GM21786 (cell line): ENCODE data around the gene ZSCAN9.
A peak's percentile ranks its signal among the peaks of the same experiment; 100 is the strongest.

ENCODE experiments used
- ATAC-seq: cut with Tn5 transposase; IDR thresholded peaks from one replicate; pipeline ENCODE4 v1.9.1; 2021; ENCODE audit not compliant: unreplicated experiment

Gene ZSCAN9

DNA sequence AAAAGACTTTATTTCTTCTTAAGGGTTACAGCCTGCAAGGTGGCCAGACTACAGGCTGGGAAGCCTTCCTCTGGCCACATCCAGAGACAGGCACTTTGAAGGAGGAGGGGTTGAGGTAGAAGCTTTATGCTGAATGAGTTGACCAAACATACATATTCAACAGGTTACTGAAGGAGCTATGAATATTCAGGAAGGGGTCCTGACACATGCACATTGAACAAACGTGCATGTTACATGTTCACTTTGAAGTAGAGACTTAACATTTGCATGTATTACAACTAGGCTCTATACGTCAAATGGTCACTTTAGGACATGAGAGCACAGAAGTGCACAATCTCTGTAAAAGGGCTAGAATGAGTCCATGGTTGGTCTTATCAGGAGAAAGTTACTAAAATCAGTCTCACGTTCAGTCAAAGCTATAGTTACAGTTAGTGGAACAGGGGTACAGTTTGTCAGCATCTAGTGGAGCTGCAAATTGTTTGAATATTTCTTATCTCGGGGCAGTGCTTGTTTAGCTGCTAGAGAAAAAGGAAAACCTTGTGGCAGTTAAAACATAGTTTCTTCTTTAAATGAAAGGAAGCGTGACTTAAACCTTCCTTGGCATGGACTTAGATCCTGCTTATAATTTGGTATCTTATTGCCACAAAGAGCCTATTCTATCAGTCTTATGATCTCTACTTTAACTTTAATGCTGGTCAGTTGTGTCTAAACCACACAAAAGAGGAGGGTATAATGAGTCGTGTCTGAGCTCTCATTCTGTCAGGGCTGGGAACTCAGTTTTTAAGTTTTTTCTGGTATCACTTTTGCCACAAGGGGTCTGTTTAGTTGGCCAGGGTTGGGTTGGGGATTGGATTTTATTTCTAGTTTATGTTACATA lies 4.6 kb upstream of the ZSCAN9 start:
- no peak for ATAC-seq

GRCh38 chr6:28224131-28225055 lies 682 bp upstream of the ZSCAN9 start:
- no peak for ATAC-seq

- no peak for ATAC-seq
Measured at GRCh38 chr6:28226460-28226859, 1.4 kb downstream of the ZSCAN9 start.

- ATAC-seq, result no peak
Measured at GRCh38 chr6:28232785-28233184, 7.7 kb downstream of the ZSCAN9 start.

GRCh38 chr6:28235912-28236452 lies 10.9 kb downstream of the ZSCAN9 start:
- no peak for ATAC-seq

DNA sequence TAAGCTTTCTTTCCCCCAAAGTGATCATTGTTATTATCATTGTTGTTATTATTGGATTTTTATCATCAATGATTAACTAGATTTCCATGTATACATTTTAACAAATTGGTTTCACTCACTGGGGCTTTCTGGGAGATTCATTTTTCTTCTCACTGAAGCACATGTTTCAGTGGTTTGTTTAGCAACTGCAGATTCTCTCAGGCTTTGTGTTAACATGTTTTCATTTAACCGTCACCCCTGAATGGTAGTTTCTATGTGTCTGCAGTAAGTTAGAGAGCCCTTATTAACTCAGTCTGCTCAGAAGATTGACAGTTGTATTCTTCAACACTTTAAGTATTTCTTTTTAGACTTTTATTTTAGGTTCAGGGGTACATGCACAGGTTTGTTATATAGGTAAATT lies 14.6 kb downstream of the ZSCAN9 start:
- no peak for ATAC-seq

GRCh38 chr6:28240471-28240870 lies 15.4 kb downstream of the ZSCAN9 start:
- ATAC-seq, result no peak

DNA sequence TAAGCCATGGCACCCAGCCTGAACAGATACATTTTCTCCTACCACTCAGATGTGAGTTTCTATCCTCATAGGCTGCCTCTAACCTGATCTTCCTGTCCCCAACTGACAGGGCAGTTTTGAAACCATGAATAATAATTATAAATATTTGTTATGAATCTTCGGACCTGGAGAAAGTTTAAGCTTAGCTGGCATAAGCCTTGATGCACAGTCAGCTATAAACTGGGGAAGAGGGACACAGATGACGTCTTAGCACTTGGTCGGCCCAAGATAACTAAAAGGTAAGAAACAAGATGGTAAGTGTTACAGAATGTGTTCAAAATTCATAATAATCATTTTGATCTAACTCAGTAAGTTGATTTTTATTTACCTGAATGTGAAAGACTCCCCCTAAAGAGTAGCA lies 18.9 kb downstream of the ZSCAN9 start:
- no peak for ATAC-seq

DNA sequence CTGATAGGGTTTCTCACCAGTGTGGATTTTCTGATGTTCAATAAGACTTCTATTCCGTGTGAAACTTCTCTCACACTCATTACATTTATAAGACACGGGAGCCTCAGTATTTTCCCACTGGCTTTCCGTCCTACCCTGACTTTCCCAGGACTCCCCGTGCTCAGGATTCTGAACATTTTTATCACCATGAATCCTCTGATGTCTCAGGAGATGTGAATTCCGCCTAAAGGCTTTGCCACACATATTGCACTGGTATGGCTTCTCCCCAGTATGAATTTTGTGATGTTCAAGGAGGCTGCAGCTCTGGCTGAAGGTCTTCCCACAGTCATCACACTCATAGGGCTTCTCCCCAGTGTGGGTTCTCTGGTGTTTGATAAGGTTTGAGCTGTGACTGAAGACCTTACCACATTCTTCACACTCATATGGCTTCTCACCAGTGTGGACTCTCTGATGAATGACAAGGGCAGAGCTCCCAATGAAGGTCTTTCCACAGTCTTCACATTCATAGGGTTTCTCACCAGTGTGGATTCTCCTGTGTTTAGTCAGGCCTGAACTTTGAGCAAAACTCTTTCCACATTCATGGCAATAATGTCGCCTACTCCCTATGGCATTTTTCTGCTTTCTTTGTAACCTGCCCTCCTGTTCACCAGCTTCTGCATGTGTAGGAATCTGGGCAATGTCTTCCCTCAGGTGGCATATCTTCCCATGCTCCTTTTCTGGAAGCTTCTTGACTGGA lies 20.3 kb downstream of the ZSCAN9 start:
- no peak for ATAC-seq

DNA sequence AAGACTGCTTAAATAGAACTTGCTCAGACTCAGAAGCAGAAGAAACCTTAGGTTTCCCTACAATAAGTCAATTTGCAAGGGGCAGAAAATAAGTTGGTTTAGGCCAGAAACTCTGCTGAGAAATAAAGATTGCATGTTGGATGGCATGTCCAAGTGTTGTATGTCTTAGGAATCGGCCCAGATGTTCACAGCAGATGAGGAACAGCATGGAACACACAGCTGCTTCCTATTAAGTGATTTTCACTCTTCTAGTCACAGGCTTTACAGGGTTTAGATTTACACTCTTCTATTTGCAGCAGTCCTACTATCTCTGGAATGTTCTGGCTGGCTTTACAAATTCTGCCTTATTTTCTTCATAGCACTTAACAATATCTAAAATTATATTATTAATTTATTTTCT lies 23.8 kb downstream of the ZSCAN9 start:
- no peak for ATAC-seq

GRCh38 chr6:28250747-28251146 lies 25.7 kb downstream of the ZSCAN9 start:
- no peak for ATAC-seq

- peak; percentile 29 for ATAC-seq
Measured at GRCh38 chr6:28251661-28252008, 26.6 kb downstream of the ZSCAN9 start.

GRCh38 chr6:28252009-28252975 lies 27.2 kb downstream of the ZSCAN9 start, which contains the start of gene ZKSCAN4:
TSS of gene ZKSCAN4 (minus strand) at chr6:28252269. CDS start at chr6:28251980, 289 bp downstream.
- peak; percentile 79 for ATAC-seq

GRCh38 chr6:28254121-28254519 lies 29.0 kb downstream of the ZSCAN9 start:
- ATAC-seq, result no peak

- no peak for ATAC-seq
Measured at GRCh38 chr6:28257042-28257441, 32.0 kb downstream of the ZSCAN9 start.

- ATAC-seq, result no peak
Measured at GRCh38 chr6:28258877-28259777, 34.1 kb downstream of the ZSCAN9 start, which contains the start of gene NKAPL. TSS of gene NKAPL (plus strand) at chr6:28259297. CDS start at chr6:28259372, 75 bp downstream.

DNA sequence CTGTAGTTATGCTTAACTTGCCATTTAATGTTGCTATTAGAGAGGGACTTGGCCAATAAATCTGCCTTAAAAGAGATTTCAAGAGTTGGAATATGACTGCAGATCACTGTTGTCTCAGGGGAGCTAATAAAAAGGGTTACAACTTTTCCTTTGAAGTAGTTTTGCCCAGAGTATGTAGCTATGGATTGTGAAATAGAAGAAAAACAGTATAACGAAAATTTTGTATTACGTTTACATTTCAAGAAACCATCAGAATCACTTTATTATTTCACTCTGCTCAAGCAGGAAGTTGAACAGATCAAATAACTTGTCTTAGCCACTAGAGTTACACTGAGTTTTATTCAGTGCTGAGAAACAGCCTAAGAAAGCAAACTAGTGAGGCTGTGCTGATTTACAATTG lies 38.8 kb downstream of the ZSCAN9 start:
- no peak for ATAC-seq

- ATAC-seq, result no peak
Measured at GRCh38 chr6:28264834-28265401, 39.8 kb downstream of the ZSCAN9 start.
